HG02885 (cell line): ENCODE measurements around the gene HCN3.

Experiments
- ATAC-seq: cut with Tn5 transposase; IDR thresholded peaks from one replicate; pipeline ENCODE4 v1.9.1; 2021; ENCODE audit warnings: mild to moderate bottlenecking; ENCODE audit not compliant: unreplicated experiment, poor library complexity

Gene HCN3

GRCh38 chr1:155253797-155254196 is 23.5 kb upstream of the HCN3 start:
- ATAC-seq, result no peak

GRCh38 chr1:155254228-155254713 is 23.0 kb upstream of the HCN3 start:
- ATAC-seq, result no peak

- no peak for ATAC-seq
Observed at GRCh38 chr1:155254714-155255242, 22.5 kb upstream of the HCN3 start.

- ATAC-seq, result peak; percentile 62
Observed at GRCh38 chr1:155255243-155256007, 21.8 kb upstream of the HCN3 start, which contains the start of gene ENTREP3. Gene ENTREP3, minus strand, starts transcription at chr1:155255483. Its CDS starts 606 bp downstream, at chr1:155254877.

- ATAC-seq, result no peak
Observed at GRCh38 chr1:155256058-155256852, 21.0 kb upstream of the HCN3 start.

- ATAC-seq, result no peak
Observed at GRCh38 chr1:155260276-155260675, 17.0 kb upstream of the HCN3 start.

GRCh38 chr1:155261493-155261851 is 15.8 kb upstream of the HCN3 start:
- ATAC-seq, result no peak

- ATAC-seq, result peak; percentile 91
Observed at GRCh38 chr1:155261852-155262673, 15.2 kb upstream of the HCN3 start, which contains the start of gene SCAMP3. Gene SCAMP3, minus strand, starts transcription at chr1:155262360. Its CDS starts 209 bp downstream, at chr1:155262151.

- no peak for ATAC-seq
Observed at GRCh38 chr1:155263067-155263466, 14.2 kb upstream of the HCN3 start.

- no peak for ATAC-seq
Observed at GRCh38 chr1:155266553-155266952, 10.7 kb upstream of the HCN3 start.

GRCh38 chr1:155267373-155267772 is 9.9 kb upstream of the HCN3 start:
- no peak for ATAC-seq

- ATAC-seq, result no peak
Observed at GRCh38 chr1:155268630-155269029, 8.6 kb upstream of the HCN3 start.

GRCh38 chr1:155269381-155269780 is 7.9 kb upstream of the HCN3 start:
- no peak for ATAC-seq

- peak; percentile 30 for ATAC-seq
Observed at GRCh38 chr1:155272466-155273342, 4.6 kb upstream of the HCN3 start.

- peak; percentile 79 for ATAC-seq
Observed at GRCh38 chr1:155273343-155274245, 3.7 kb upstream of the HCN3 start, which contains the start of gene CLK2. Gene CLK2, minus strand, starts transcription at chr1:155273504. Its CDS starts 2,527 bp downstream, at chr1:155270977.

GRCh38 chr1:155277902-155278688 is 832 bp downstream of the HCN3 start:
- no peak for ATAC-seq

GRCh38 chr1:155278689-155279160 is 1.5 kb downstream of the HCN3 start:
- no peak for ATAC-seq
